GM19240 (cell line): ENCODE results near the gene TRIM8.

ENCODE experiments used
- DNase-seq: peaks from one replicate; pipeline ENCODE4 v3.0.0; 2011; ENCODE audit warnings: low spot score; ENCODE audit not compliant: insufficient read length

The TRIM8 gene

GRCh38 chr10:102615361-102615760 lies 28.9 kb upstream of the TRIM8 start:
- no peak for DNase-seq

GRCh38 chr10:102616066-102616770 lies 28.1 kb upstream of the TRIM8 start:
- DNase-seq = no peak

- DNase-seq = no peak
These were observed 27.2 kb upstream of the TRIM8 start for GRCh38 chr10:102617041-102617440.

- no peak for DNase-seq
These were observed 26.5 kb upstream of the TRIM8 start for GRCh38 chr10:102617816-102618215.

- no peak for DNase-seq
These were observed 24.8 kb upstream of the TRIM8 start for GRCh38 chr10:102619281-102619981.

- no peak for DNase-seq
These were observed 24.1 kb upstream of the TRIM8 start for GRCh38 chr10:102620138-102620590.

GRCh38 chr10:102620591-102621442 lies 23.5 kb upstream of the TRIM8 start:
- no peak for DNase-seq

- DNase-seq = no peak
These were observed 22.6 kb upstream of the TRIM8 start for GRCh38 chr10:102621443-102622325.

GRCh38 chr10:102624094-102624493 lies 20.2 kb upstream of the TRIM8 start:
- DNase-seq = no peak

- DNase-seq = no peak
These were observed 19.3 kb upstream of the TRIM8 start for GRCh38 chr10:102624751-102625645.

- no peak for DNase-seq
These were observed 18.1 kb upstream of the TRIM8 start for GRCh38 chr10:102626026-102626685.

- no peak for DNase-seq
These were observed 17.0 kb upstream of the TRIM8 start for GRCh38 chr10:102627291-102627735.

GRCh38 chr10:102627736-102628293 lies 16.5 kb upstream of the TRIM8 start:
- no peak for DNase-seq

GRCh38 chr10:102628451-102628911 lies 15.8 kb upstream of the TRIM8 start:
- no peak for DNase-seq

GRCh38 chr10:102629661-102630614 lies 14.3 kb upstream of the TRIM8 start:
- DNase-seq = no peak

GRCh38 chr10:102630663-102631062 lies 13.6 kb upstream of the TRIM8 start:
- DNase-seq = no peak

GRCh38 chr10:102631525-102632393 lies 12.5 kb upstream of the TRIM8 start:
- DNase-seq = no peak
